Liver (tissue), 9 donors: Measurements from ENCODE around the gene TRERF1. TPM values are rescaled to one million over a fixed set of nuclear protein-coding genes. Genes with fewer than 3 reads are reported as not detected.

Source experiments
- DNase-seq: peaks from one replicate; pipeline ENCODE4 v3.0.0-alpha.2; 2017; ENCODE audit warnings: low spot score
- H3K27ac ChIP-seq, 2 donors: one replicate each; pipeline ENCODE4 v1.7.0; 2013; ENCODE audit warnings: inconsistent platforms in 2 of 2, low read length in 2 of 2, control low read depth in 1 of 2, low read depth in 1 of 2, mild to moderate bottlenecking in 1 of 2
- H3K27me3 ChIP-seq, 4 donors: one replicate each; pipeline versions ENCODE4 v1.6.1 to v1.7.0; 2013; ENCODE audit warnings: low read length in 3 of 4, inconsistent platforms in 1 of 4, mild to moderate bottlenecking in 1 of 4, moderate library complexity in 1 of 4; ENCODE audit not compliant: control insufficient read depth in 4 of 4, insufficient read depth in 4 of 4
- H3K36me3 ChIP-seq, 4 donors: one replicate each; pipeline versions ENCODE4 v1.6.1 to v1.7.0; 2013; ENCODE audit warnings: low read length in 3 of 4, mild to moderate bottlenecking in 3 of 4, low read depth in 1 of 4, moderate library complexity in 1 of 4; ENCODE audit not compliant: control insufficient read depth in 4 of 4, insufficient read depth in 3 of 4
- H3K4me1 ChIP-seq, 4 donors: one replicate each; pipeline versions ENCODE4 v1.6.1 to v1.7.0; 2013; ENCODE audit warnings: low read length in 3 of 4, mild to moderate bottlenecking in 3 of 4, moderate library complexity in 1 of 4; ENCODE audit not compliant: control insufficient read depth in 4 of 4, insufficient read depth in 4 of 4
- H3K4me3 ChIP-seq, 3 donors: one replicate each; pipeline versions ENCODE4 v1.6.1 to v1.7.0; 2013; ENCODE audit warnings: low read length in 3 of 3, control low read depth in 1 of 3, low read depth in 1 of 3, mild to moderate bottlenecking in 1 of 3
- H3K9ac ChIP-seq, 2 donors: one replicate each; pipeline ENCODE4 v1.7.0; 2013; ENCODE audit warnings: low read length in 2 of 2, mild to moderate bottlenecking in 2 of 2, moderate library complexity in 2 of 2, control low read depth in 1 of 2, low read depth in 1 of 2
- H3K9me3 ChIP-seq, 4 donors: one replicate each; pipeline versions ENCODE4 v1.6.1 to v1.7.0; 2013; ENCODE audit warnings: low read length in 3 of 4; ENCODE audit not compliant: control insufficient read depth in 4 of 4
- EGR1 ChIP-seq, 2 donors: IDR thresholded peaks; 2 replicates each; pipeline ENCODE4 v1.6.1; 2016 to 2018; ENCODE audit warnings: antibody characterized with exemption in 2 of 2, low read depth in 2 of 2
- FOXA1 ChIP-seq: IDR thresholded peaks from 2 replicates; pipeline ENCODE4 v1.6.1; 2016; ENCODE audit warnings: antibody characterized with exemption
- FOXA2 ChIP-seq: IDR thresholded peaks from 2 replicates; pipeline ENCODE4 v1.6.1; 2016; ENCODE audit warnings: antibody characterized with exemption
- GABPA ChIP-seq, 2 donors: IDR thresholded peaks in 1 of 2; conservative IDR thresholded peaks in 1 of 2; 2 replicates each; pipeline ENCODE4 v1.6.1; 2016; ENCODE audit warnings: antibody characterized with exemption in 2 of 2, mild to moderate bottlenecking in 1 of 2, moderate library complexity in 1 of 2
- HNF4A ChIP-seq, 2 donors: conservative IDR thresholded peaks; 2 replicates each; pipeline ENCODE4 v1.6.1; 2016; ENCODE audit warnings: antibody characterized with exemption in 2 of 2, mild to moderate bottlenecking in 2 of 2
- HNF4G ChIP-seq: IDR thresholded peaks from 2 replicates; pipeline ENCODE4 v1.6.1; 2016; ENCODE audit warnings: antibody characterized with exemption
- JUND ChIP-seq, 2 donors: IDR thresholded peaks; 2 replicates each; pipeline ENCODE4 v1.6.1; 2016; ENCODE audit warnings: antibody characterized with exemption in 2 of 2
- NR2F2 ChIP-seq: IDR thresholded peaks from 2 replicates; pipeline ENCODE4 v1.6.1; 2016; ENCODE audit warnings: antibody characterized with exemption
- RAD21 ChIP-seq, 2 donors: IDR thresholded peaks; 2 replicates each; pipeline ENCODE4 v1.6.1; 2016; ENCODE audit warnings: antibody characterized with exemption in 2 of 2, mild to moderate bottlenecking in 2 of 2
- RXRA ChIP-seq, 2 donors: IDR thresholded peaks; 2 replicates each; pipeline ENCODE4 v1.6.1; 2017 to 2018; ENCODE audit warnings: antibody characterized with exemption in 2 of 2, mild to moderate bottlenecking in 1 of 2
- SP1 ChIP-seq: IDR thresholded peaks from 2 replicates; pipeline ENCODE4 v1.6.1; 2018; ENCODE audit warnings: antibody characterized with exemption, mild to moderate bottlenecking
- TAF1 ChIP-seq: conservative IDR thresholded peaks from 2 replicates; pipeline ENCODE4 v1.6.1; 2016; ENCODE audit warnings: antibody characterized with exemption, mild to moderate bottlenecking
- YY1 ChIP-seq: IDR thresholded peaks from 2 replicates; pipeline ENCODE4 v1.6.1; 2016; ENCODE audit warnings: antibody characterized with exemption, mild to moderate bottlenecking
- WGBS: extraction: QIAGEN DNeasy Blood & Tissue Kit; methylation state at CpG from one replicate; pipeline ENCODE4 v1.1.7; 2013; 5-methylcytosine and 5-hydroxymethylcytosine counted together
- polyA plus RNA-seq, 2 donors: library from polyadenylated mRNA; stranded (reverse) in 1 of 2; unstranded in 1 of 2; fragments of 200-250 nt in 1 of 2; fragments of >200 nt in 1 of 2; fragmentation: Nextera tagmentation in 1 of 2; extraction: Ambion mirVana in 1 of 2; gene quantifications; one replicate each; pipeline versions ENCODE4 v1.2.1 to v1.2.3, GENCODE V29; 2013 to 2015
- total RNA-seq, 2 donors: library from RNA; depleted of rRNA; stranded (reverse); fragments of >200 nt; gene quantifications; one replicate each; pipeline ENCODE4 v1.2.3, GENCODE V29; 2014
- TF ChIP-seq, protein P1 (sequence below): IDR thresholded peaks from 2 replicates; pipeline ENCODE4 v1.6.1; 2016; ENCODE audit warnings: antibody characterized with exemption, mild to moderate bottlenecking
- TF ChIP-seq, protein P2 (sequence below): IDR thresholded peaks from 2 replicates; pipeline ENCODE4 v1.6.1; 2016; ENCODE audit warnings: antibody characterized with exemption
- TF ChIP-seq, protein P3 (sequence below): IDR thresholded peaks from 2 replicates; pipeline ENCODE4 v1.6.1; 2016; ENCODE audit warnings: antibody characterized with exemption
- TF ChIP-seq, protein P4 (sequence below): IDR thresholded peaks from 2 replicates; pipeline ENCODE4 v1.6.1; 2016; ENCODE audit warnings: antibody characterized with exemption
- TF ChIP-seq, protein P5 (sequence below): fragments of 150-350 bp; IDR thresholded peaks from 2 replicates; pipeline ENCODE4 v1.5.1; 2017; ENCODE audit warnings: improper control_type of control experiment, low read depth, low read length; ENCODE audit not compliant: missing input control
- donor health status: healthy.
- donor health status: healthy.
- donor health status: healthy.
- donor health status: healthy.
- donor health status: healthy.

TRERF1 gene
- total and polyA plus RNA-seq, 4 donors = 0.33 to 1.3 (median 0.68) TPM

DNA sequence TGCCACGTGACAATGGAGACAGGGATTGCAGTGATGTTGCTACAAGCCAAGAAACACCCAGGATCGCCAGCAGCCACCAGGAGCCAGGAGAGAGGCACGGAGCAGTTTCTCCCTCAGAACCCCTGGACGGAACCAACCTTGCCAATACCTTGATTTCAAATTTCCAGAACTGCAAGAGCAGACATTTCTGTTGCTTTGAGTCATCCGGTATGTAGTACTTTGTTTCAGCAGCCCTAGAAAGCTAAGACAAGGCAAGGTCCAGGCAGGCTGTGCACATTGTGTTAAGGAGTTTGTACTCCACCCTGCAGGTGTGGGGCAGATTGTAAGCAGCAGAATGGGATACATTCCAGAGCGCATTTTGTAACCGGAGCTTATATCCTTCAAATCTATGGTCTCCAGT, 48.3 kb downstream of the TRERF1 start:
- Histone ChIP-seq H3K27ac (no peak overlapping the region), H3K27me3 (no peaks in the 10 kb centered on the region), H3K9ac (no peak overlapping the region), H3K36me3 (no peaks in the 10 kb centered on the region), H3K9me3 (no peaks in the 10 kb centered on the region), H3K4me1 (no peaks in the 10 kb centered on the region), H3K4me3 (no peak overlapping the region)
- TF ChIP-seq TAF1 (no peak), RXRA (IDR thresholded peaks at IDR 0.05) (no peak), NR2F2 (no peak), HNF4A (conservative IDR thresholded peaks at IDR 0.05) (no peak), SP1 (no peak), GABPA (IDR thresholded peaks at IDR 0.05 in 1 of 2, conservative IDR thresholded peaks at IDR 0.05 in 1 of 2) (no peak), HNF4G (no peak), RAD21 (IDR thresholded peaks at IDR 0.05) (no peak), YY1 (no peak), FOXA1 (no peak), JUND (IDR thresholded peaks at IDR 0.05) (no peak), FOXA2 (no peak), EGR1 (IDR thresholded peaks at IDR 0.05; ENCODE audit: low read depth in 2 of 2) (no peak)
- TF ChIP-seq, protein P1, sequence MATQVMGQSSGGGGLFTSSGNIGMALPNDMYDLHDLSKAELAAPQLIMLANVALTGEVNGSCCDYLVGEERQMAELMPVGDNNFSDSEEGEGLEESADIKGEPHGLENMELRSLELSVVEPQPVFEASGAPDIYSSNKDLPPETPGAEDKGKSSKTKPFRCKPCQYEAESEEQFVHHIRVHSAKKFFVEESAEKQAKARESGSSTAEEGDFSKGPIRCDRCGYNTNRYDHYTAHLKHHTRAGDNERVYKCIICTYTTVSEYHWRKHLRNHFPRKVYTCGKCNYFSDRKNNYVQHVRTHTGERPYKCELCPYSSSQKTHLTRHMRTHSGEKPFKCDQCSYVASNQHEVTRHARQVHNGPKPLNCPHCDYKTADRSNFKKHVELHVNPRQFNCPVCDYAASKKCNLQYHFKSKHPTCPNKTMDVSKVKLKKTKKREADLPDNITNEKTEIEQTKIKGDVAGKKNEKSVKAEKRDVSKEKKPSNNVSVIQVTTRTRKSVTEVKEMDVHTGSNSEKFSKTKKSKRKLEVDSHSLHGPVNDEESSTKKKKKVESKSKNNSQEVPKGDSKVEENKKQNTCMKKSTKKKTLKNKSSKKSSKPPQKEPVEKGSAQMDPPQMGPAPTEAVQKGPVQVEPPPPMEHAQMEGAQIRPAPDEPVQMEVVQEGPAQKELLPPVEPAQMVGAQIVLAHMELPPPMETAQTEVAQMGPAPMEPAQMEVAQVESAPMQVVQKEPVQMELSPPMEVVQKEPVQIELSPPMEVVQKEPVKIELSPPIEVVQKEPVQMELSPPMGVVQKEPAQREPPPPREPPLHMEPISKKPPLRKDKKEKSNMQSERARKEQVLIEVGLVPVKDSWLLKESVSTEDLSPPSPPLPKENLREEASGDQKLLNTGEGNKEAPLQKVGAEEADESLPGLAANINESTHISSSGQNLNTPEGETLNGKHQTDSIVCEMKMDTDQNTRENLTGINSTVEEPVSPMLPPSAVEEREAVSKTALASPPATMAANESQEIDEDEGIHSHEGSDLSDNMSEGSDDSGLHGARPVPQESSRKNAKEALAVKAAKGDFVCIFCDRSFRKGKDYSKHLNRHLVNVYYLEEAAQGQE = no peak
- TF ChIP-seq, protein P2, sequence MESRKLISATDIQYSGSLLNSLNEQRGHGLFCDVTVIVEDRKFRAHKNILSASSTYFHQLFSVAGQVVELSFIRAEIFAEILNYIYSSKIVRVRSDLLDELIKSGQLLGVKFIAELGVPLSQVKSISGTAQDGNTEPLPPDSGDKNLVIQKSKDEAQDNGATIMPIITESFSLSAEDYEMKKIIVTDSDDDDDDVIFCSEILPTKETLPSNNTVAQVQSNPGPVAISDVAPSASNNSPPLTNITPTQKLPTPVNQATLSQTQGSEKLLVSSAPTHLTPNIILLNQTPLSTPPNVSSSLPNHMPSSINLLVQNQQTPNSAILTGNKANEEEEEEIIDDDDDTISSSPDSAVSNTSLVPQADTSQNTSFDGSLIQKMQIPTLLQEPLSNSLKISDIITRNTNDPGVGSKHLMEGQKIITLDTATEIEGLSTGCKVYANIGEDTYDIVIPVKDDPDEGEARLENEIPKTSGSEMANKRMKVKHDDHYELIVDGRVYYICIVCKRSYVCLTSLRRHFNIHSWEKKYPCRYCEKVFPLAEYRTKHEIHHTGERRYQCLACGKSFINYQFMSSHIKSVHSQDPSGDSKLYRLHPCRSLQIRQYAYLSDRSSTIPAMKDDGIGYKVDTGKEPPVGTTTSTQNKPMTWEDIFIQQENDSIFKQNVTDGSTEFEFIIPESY = no peak
- TF ChIP-seq, protein P3, sequence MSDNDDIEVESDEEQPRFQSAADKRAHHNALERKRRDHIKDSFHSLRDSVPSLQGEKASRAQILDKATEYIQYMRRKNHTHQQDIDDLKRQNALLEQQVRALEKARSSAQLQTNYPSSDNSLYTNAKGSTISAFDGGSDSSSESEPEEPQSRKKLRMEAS = no peak
- TF ChIP-seq, protein P4, sequence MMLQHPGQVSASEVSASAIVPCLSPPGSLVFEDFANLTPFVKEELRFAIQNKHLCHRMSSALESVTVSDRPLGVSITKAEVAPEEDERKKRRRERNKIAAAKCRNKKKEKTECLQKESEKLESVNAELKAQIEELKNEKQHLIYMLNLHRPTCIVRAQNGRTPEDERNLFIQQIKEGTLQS = no peak
- TF ChIP-seq, protein P5, sequence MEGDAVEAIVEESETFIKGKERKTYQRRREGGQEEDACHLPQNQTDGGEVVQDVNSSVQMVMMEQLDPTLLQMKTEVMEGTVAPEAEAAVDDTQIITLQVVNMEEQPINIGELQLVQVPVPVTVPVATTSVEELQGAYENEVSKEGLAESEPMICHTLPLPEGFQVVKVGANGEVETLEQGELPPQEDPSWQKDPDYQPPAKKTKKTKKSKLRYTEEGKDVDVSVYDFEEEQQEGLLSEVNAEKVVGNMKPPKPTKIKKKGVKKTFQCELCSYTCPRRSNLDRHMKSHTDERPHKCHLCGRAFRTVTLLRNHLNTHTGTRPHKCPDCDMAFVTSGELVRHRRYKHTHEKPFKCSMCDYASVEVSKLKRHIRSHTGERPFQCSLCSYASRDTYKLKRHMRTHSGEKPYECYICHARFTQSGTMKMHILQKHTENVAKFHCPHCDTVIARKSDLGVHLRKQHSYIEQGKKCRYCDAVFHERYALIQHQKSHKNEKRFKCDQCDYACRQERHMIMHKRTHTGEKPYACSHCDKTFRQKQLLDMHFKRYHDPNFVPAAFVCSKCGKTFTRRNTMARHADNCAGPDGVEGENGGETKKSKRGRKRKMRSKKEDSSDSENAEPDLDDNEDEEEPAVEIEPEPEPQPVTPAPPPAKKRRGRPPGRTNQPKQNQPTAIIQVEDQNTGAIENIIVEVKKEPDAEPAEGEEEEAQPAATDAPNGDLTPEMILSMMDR = no peak
- no peak for DNase-seq
- WGBS = 78% methylated on average over 7 of the region's 7 CpGs
